GM12801 (cell line): Measurements from ENCODE around the gene KDM7A.

ENCODE experiments used
- CTCF ChIP-seq: IDR thresholded peaks from one replicate; pipeline ENCODE4 v1.5.1; 2011; ENCODE audit warnings: control low read depth; ENCODE audit not compliant: insufficient read length; ENCODE audit errors: extremely low read depth

KDM7A gene

GRCh38 chr7:140070546-140070945 lies 106.2 kb downstream of the KDM7A start:
- TF ChIP-seq CTCF, result no peak

- no peak for TF ChIP-seq CTCF
Measured at GRCh38 chr7:140069298-140069949, 107.4 kb downstream of the KDM7A start.

GRCh38 chr7:140068033-140068432 lies 108.8 kb downstream of the KDM7A start:
- TF ChIP-seq CTCF, result no peak

GRCh38 chr7:140067052-140067451 lies 109.7 kb downstream of the KDM7A start:
- TF ChIP-seq CTCF, result no peak

- no peak for TF ChIP-seq CTCF
Measured at GRCh38 chr7:140062528-140063299, 114.1 kb downstream of the KDM7A start, which contains the start of gene PARP12. TSS of gene PARP12 (minus strand) at chr7:140062951. CDS start at chr7:140062847, 104 bp downstream.

GRCh38 chr7:140062118-140062527 lies 114.7 kb downstream of the KDM7A start:
- TF ChIP-seq CTCF, result no peak

- TF ChIP-seq CTCF, result no peak
Measured at GRCh38 chr7:140061607-140061930, 115.2 kb downstream of the KDM7A start.
